ENCODE results near the gene METTL27. TPM values are rescaled to one million over a fixed set of nuclear protein-coding genes. Genes with fewer than 3 reads are reported as not detected.
A peak's percentile ranks its signal among the peaks of the same experiment; 100 is the strongest.
"Not testable (repeated sequence)": the region's sequence is repeated elsewhere in the genome, so short reads cannot be mapped to it uniquely, and the experiment has no call there.

Gene METTL27
- total RNA-seq, 4 donors from 2014 or later, result 2.0 to 7.4 (median 4.3) TPM

GRCh38 chr7:73885975-73886798 lies 43.9 kb upstream of the METTL27 start:
- WGBS, 2 donors, result 47 to 54% methylated on average over 24 to 25 of the region's 25 CpGs
- intact Hi-C loops (cut with DNase I; ENCODE audit: low total_unique reads), result no loop called here
- H3K4me3 ChIP-seq (ENCODE audit: low read depth, poor library complexity, severe bottlenecking), result no peak overlapping the region
- TF ChIP-seq CTCF (IDR thresholded peaks at IDR 0.05) (no peak), POLR2A (IDR thresholded peaks at IDR 0.05) (no peak)
- DNase-seq (ENCODE audit: low spot score in 2 of 2), result peak in 1 of 2 donors; percentile 93

GRCh38 chr7:73885433-73885974 lies 43.2 kb upstream of the METTL27 start:
- DNase-seq (ENCODE audit: low spot score in 2 of 2), result no peak
- H3K4me3 ChIP-seq (ENCODE audit: low read depth, poor library complexity, severe bottlenecking), result no peak overlapping the region
- WGBS, 2 donors, result 94 to 96% methylated on average over 3 of the region's 3 CpGs
- intact Hi-C loops (cut with DNase I; ENCODE audit: low total_unique reads), result no loop called here
- TF ChIP-seq POLR2A (IDR thresholded peaks at IDR 0.05) (no peak), CTCF (IDR thresholded peaks at IDR 0.05) (no peak)

GRCh38 chr7:73884867-73885422 lies 42.6 kb upstream of the METTL27 start:
- H3K4me3 ChIP-seq (ENCODE audit: low read depth, poor library complexity, severe bottlenecking); DNase-seq (ENCODE audit: low spot score in 2 of 2); intact Hi-C loops (cut with DNase I; ENCODE audit: low total_unique reads): not testable (repeated sequence)
- WGBS, 2 donors, result 81 to 88% methylated on average over 3 of the region's 3 CpGs

- DNase-seq (ENCODE audit: low spot score in 2 of 2), result no peak
- no peak for TF ChIP-seq POLR2A (IDR thresholded peaks at IDR 0.05)
- TF ChIP-seq CTCF (IDR thresholded peaks at IDR 0.05), result no peak
- H3K4me3 ChIP-seq (ENCODE audit: low read depth, poor library complexity, severe bottlenecking), result no peak overlapping the region
- WGBS, 2 donors, result 75 to 91% methylated on average over 3 of the region's 3 CpGs
- intact Hi-C loops (cut with DNase I; ENCODE audit: low total_unique reads), result no loop called here
Observed at GRCh38 chr7:73882047-73882402, 39.7 kb upstream of the METTL27 start.

- H3K4me3 ChIP-seq (ENCODE audit: low read depth, poor library complexity, severe bottlenecking), result no peak overlapping the region
- intact Hi-C loops (cut with DNase I; ENCODE audit: low total_unique reads), result no loop called here
- WGBS, 2 donors, result 22 to 33% methylated on average over 5 of the region's 5 CpGs
- TF ChIP-seq POLR2A (IDR thresholded peaks at IDR 0.05) (no peak), CTCF (IDR thresholded peaks at IDR 0.05) (no peak)
- DNase-seq (ENCODE audit: low spot score in 2 of 2), result no peak
Observed at GRCh38 chr7:73881352-73882046, 39.2 kb upstream of the METTL27 start.

GRCh38 chr7:73880755-73881328 lies 38.5 kb upstream of the METTL27 start:
- 30 to 33% methylated on average over 13 of the region's 13 CpGs for WGBS, 2 donors
- H3K4me3 ChIP-seq (ENCODE audit: low read depth, poor library complexity, severe bottlenecking), result no peak overlapping the region

More at GRCh38 chr7:73880755-73881328, 38.5 kb upstream of the METTL27 start:
- TF ChIP-seq CTCF (IDR thresholded peaks at IDR 0.05) (no peak), POLR2A (IDR thresholded peaks at IDR 0.05) (no peak)
- intact Hi-C loops (cut with DNase I; ENCODE audit: low total_unique reads), result no loop called here
- no peak for DNase-seq (ENCODE audit: low spot score in 2 of 2)

Data from lower leg skin (tissue), 4 donors.